ENCODE results near the gene HK1.
"Not testable (repeated sequence)": the region's sequence is repeated elsewhere in the genome, so short reads cannot be mapped to it uniquely, and the experiment has no call there.

The HK1 gene

DNA sequence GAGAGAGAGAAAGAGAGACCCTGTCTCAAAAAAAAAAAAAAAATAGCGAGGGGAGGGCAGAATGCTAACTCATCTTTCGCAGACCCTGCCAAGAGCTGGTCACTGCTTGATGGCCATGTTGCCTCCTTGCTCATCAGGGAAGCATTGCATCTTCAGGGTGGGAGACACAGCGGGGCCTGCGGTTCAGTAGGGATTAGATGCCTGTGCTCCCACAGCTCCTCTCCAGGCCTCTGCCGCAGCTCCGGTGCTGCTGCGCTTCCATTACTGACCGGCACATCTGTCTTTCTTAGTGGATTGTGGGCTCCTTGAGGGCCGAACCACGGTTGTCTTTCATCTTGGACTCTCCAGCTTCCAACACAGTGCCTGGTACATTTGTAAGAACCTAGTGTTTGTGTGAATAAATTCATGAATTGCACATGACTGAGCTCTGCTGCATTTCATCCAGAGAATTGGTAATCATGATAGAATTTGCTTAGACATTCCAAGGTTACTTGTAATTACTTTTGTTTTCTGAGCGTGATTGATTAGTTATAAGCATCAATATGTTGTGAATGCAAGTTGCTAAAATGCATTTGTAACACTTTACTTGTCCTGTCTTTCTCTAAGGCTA lies 16.8 kb downstream of the HK1 start:
- no peak overlapping the region for H3K4me3 ChIP-seq (ENCODE audit: control insufficient read depth, low read depth, low read length)
- DNase-seq (ENCODE audit: low read depth) = no peak
- TF ChIP-seq, protein P1, sequence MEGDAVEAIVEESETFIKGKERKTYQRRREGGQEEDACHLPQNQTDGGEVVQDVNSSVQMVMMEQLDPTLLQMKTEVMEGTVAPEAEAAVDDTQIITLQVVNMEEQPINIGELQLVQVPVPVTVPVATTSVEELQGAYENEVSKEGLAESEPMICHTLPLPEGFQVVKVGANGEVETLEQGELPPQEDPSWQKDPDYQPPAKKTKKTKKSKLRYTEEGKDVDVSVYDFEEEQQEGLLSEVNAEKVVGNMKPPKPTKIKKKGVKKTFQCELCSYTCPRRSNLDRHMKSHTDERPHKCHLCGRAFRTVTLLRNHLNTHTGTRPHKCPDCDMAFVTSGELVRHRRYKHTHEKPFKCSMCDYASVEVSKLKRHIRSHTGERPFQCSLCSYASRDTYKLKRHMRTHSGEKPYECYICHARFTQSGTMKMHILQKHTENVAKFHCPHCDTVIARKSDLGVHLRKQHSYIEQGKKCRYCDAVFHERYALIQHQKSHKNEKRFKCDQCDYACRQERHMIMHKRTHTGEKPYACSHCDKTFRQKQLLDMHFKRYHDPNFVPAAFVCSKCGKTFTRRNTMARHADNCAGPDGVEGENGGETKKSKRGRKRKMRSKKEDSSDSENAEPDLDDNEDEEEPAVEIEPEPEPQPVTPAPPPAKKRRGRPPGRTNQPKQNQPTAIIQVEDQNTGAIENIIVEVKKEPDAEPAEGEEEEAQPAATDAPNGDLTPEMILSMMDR (conservative IDR thresholded peaks at IDR 0.05; ENCODE audit: control insufficient read depth, insufficient read depth, low read depth, low read length) = no peak

DNA sequence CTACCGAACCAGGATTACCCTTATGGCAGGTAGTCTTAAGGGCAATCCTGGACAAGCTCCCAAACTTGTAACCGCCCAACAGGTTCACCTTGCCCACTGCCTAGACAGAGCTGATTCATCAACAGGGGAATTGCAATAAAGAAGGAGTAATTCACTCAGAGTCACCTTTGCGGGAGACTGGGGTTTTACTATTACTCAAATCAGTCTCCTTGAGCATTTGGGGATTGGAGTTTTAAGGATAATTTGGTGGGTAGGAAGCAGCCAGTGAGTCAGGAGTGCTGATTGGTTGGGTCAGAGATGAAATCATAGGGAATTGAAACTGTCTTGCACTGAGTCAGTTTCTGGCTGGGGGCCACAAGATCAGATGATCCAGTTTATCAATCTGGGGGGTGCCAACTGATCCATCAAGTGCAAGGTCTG lies 25.3 kb downstream of the HK1 start:
- H3K4me3 ChIP-seq (ENCODE audit: control insufficient read depth, low read depth, low read length) = no peak overlapping the region
- TF ChIP-seq, protein P1 (conservative IDR thresholded peaks at IDR 0.05; ENCODE audit: control insufficient read depth, insufficient read depth, low read depth, low read length) = no peak
- peak; percentile 75 for DNase-seq (ENCODE audit: low read depth)

DNA sequence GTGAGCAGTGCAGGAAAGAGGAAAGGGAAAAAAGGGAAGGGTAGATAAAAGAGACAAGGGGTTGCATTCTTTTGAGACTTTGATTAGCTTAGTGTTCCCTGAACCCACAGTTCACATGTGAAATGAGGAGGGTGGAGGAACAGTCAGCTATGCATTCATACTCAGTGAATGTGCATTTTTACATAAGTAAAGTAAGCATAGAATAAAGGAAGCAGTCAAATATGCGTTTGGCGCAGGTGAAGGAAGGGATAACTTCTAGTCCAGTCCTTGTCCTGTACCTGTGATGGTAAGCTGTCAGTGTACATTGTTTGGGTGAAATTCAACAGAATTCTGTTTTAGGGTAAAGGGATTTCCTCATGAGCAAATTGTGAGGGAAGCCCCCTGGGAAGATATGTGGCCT lies 28.1 kb downstream of the HK1 start:
- no peak for DNase-seq (ENCODE audit: low read depth)
- no peak overlapping the region for H3K4me3 ChIP-seq (ENCODE audit: control insufficient read depth, low read depth, low read length)
- TF ChIP-seq, protein P1 (conservative IDR thresholded peaks at IDR 0.05; ENCODE audit: control insufficient read depth, insufficient read depth, low read depth, low read length) = no peak

DNA sequence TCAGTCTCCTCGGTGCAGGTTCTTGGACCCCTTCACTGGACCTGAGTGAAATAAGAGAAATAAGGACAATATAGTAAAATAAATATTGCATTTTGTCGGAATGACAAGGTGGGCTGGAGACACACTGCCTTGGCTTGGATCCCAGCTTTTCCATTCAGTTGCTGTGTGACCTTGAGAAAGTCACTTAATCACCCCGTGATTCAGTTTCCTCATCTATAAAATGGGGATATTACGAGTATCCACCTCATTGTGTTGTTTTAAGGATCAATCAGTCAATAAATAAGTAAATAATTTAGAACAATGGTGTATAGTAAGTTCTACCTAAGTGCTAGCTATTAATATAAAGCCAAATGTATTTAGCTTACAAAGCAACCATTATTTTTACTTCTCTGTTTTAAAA lies 29.1 kb downstream of the HK1 start:
- DNase-seq (ENCODE audit: low read depth) = no peak
- H3K4me3 ChIP-seq (ENCODE audit: control insufficient read depth, low read depth, low read length) = no peak overlapping the region
- TF ChIP-seq, protein P1 (conservative IDR thresholded peaks at IDR 0.05; ENCODE audit: control insufficient read depth, insufficient read depth, low read depth, low read length) = no peak

DNA sequence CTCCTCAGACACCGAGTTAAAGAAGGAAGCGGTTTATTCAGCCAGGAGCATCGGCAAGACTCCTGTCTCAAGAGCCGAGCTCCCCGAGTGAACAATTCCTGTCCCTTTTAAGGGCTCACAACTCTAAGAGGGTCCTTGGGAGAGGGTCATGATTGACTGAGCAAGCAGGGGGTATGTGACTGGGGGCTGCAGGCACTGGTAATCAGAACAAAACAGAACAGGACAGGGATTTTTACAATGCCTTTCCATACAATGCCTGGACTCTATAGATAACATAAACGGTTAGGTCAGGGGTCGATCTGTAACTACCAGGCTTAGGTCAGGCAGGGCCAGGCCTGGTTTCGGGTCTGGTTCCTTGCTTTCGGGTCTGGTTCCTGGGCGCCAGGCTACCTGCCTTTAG lies 30.0 kb downstream of the HK1 start:
- H3K4me3 ChIP-seq (ENCODE audit: control insufficient read depth, low read depth, low read length); DNase-seq (ENCODE audit: low read depth): not testable (repeated sequence)

DNA sequence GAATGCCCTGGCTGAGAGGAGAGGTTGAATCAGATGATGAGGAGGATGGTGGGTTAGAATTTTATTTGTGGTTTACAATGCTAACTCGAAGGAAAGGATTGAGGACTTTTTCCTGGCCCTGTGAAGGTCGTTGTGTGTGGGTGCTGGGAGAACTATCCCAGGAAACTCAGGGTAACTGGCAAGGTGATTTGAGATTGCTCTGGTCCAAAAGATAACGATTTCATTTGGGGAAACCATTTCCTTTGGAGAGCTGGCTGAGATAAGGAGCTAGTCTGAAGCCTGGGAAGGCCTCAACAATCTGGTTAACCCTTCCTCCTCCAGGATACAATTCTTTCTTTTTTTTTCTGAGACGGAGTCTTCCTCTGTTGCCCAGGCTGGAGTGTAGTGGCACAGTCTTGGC lies 33.0 kb downstream of the HK1 start:
- DNase-seq (ENCODE audit: low read depth) = no peak
- no peak overlapping the region for H3K4me3 ChIP-seq (ENCODE audit: control insufficient read depth, low read depth, low read length)
- TF ChIP-seq, protein P1 (conservative IDR thresholded peaks at IDR 0.05; ENCODE audit: control insufficient read depth, insufficient read depth, low read depth, low read length) = no peak

DNA sequence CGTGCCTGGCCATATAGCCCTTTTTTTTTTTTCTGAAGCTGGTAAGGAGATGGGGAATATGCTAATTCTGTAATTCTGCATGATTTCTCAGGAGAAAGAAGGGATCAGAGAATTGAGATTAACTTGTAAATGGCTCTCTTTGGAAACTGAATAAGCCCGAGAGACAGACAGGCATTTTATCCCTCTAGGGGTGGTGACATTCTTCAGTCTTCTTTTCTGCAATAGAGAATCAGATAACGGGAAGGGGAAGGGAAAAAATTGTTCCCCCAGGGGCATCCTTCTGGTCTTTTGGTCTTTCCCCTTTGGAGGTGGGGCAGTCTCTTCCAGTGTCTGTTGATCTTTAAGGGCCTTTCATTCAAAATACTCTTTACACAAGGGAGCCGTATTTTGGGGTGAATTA lies 34.2 kb downstream of the HK1 start:
- DNase-seq (ENCODE audit: low read depth) = no peak
- TF ChIP-seq, protein P1 (conservative IDR thresholded peaks at IDR 0.05; ENCODE audit: control insufficient read depth, insufficient read depth, low read depth, low read length) = no peak
- no peak overlapping the region for H3K4me3 ChIP-seq (ENCODE audit: control insufficient read depth, low read depth, low read length)
